GM08714 (cell line): ENCODE results near the gene AURKB.

ENCODE experiments used
- H3K4me3 ChIP-seq: fragments of 200-500 bp; sonication (Bioruptor generic); 2 replicates; pipeline ENCODE4 v1.5.1; 2014; ENCODE audit warnings: mild to moderate bottlenecking, low read length, inconsistent platforms
- ZNF274 ChIP-seq: IDR thresholded peaks from 2 replicates; pipeline ENCODE4 v1.6.1; 2012; ENCODE audit warnings: mild to moderate bottlenecking, low read depth, low read length

Gene AURKB

GRCh38 chr17:8162997-8163977 lies 47.1 kb downstream of the AURKB start:
- no peak for TF ChIP-seq ZNF274
- peak overlapping the region; percentile 95; the same call in 1 of the 2 replicates for H3K4me3 ChIP-seq

- TF ChIP-seq ZNF274, result no peak
- H3K4me3 ChIP-seq, result peak within 1 kb of the TSS; percentile 95
These were observed 48.0 kb downstream of the AURKB start, which contains the start of gene VAMP2 for GRCh38 chr17:8162233-8162996. VAMP2 (minus strand) TSS chr17:8162948; CDS start chr17:8162879, 69 bp downstream.

- TF ChIP-seq ZNF274, result no peak
- H3K4me3 ChIP-seq, result peak overlapping the region; percentile 95
These were observed 48.8 kb downstream of the AURKB start for GRCh38 chr17:8161289-8162232.

- no peak overlapping the region for H3K4me3 ChIP-seq
These were observed 49.6 kb downstream of the AURKB start for GRCh38 chr17:8160741-8161221.

GRCh38 chr17:8160224-8160577 lies 50.2 kb downstream of the AURKB start:
- TF ChIP-seq ZNF274, result no peak
- H3K4me3 ChIP-seq, result no peak overlapping the region

More at GRCh38 chr17:8160741-8161221, 49.6 kb downstream of the AURKB start:
- TF ChIP-seq ZNF274, result no peak

GRCh38 chr17:8159459-8160223 lies 50.7 kb downstream of the AURKB start:
- H3K4me3 ChIP-seq, result no peak overlapping the region
- no peak for TF ChIP-seq ZNF274

GRCh38 chr17:8159032-8159400 lies 51.4 kb downstream of the AURKB start:
- TF ChIP-seq ZNF274, result no peak
- H3K4me3 ChIP-seq, result no peak overlapping the region

- H3K4me3 ChIP-seq, result no peak overlapping the region
These were observed 51.9 kb downstream of the AURKB start for GRCh38 chr17:8158267-8159031.

GRCh38 chr17:8156246-8156992 lies 54.0 kb downstream of the AURKB start:
- H3K4me3 ChIP-seq, result peak overlapping the region; percentile 77
- no peak for TF ChIP-seq ZNF274

More at GRCh38 chr17:8158267-8159031, 51.9 kb downstream of the AURKB start:
- TF ChIP-seq ZNF274, result no peak

GRCh38 chr17:8155996-8156245 lies 54.5 kb downstream of the AURKB start:
- no peak for TF ChIP-seq ZNF274
- H3K4me3 ChIP-seq, result peak overlapping the region; percentile 77

- no peak for TF ChIP-seq ZNF274
- peak overlapping the region; percentile 77 for H3K4me3 ChIP-seq
These were observed 55.0 kb downstream of the AURKB start for GRCh38 chr17:8155231-8155995.
